ENCODE measurements around the gene DLX4.

DLX4 gene

DNA sequence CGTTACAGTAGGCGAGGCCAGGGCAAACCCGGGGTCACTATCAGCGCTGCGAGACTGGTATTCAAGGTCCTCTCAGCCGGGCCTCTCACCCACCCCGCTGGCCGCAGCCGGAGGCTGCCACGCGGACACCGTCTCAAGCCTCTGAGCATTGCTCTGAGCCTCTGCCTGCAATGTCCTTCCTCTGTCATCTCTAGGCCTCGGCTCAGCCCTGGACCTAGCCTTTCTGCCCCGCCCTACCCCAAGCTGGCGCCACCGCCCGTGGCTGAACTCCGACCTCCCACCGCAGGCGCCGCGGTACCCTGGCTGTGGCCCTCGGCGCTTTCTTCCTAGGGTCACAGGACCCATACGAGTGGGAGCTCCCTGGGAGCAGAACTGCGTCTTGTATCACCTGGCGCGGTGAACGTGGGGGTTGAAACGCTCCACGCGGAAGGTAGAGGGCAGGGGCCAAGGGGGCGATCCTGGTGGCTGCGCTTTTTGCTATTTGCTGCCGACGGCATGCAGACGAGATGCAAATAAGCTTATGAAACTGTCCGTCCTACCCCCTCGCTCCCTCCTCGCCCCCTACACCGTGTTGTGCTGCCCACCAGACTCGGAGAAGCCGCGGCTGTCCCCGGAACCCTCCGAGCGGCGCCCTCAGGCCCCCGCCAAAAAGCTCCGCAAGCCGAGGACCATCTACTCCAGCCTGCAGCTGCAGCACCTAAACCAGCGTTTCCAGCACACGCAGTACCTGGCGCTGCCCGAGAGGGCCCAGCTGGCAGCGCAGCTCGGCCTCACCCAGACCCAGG, 3.7 kb downstream of the DLX4 start:
- TF ChIP-seq, protein P1, sequence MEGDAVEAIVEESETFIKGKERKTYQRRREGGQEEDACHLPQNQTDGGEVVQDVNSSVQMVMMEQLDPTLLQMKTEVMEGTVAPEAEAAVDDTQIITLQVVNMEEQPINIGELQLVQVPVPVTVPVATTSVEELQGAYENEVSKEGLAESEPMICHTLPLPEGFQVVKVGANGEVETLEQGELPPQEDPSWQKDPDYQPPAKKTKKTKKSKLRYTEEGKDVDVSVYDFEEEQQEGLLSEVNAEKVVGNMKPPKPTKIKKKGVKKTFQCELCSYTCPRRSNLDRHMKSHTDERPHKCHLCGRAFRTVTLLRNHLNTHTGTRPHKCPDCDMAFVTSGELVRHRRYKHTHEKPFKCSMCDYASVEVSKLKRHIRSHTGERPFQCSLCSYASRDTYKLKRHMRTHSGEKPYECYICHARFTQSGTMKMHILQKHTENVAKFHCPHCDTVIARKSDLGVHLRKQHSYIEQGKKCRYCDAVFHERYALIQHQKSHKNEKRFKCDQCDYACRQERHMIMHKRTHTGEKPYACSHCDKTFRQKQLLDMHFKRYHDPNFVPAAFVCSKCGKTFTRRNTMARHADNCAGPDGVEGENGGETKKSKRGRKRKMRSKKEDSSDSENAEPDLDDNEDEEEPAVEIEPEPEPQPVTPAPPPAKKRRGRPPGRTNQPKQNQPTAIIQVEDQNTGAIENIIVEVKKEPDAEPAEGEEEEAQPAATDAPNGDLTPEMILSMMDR (IDR thresholded peaks at IDR 0.05; ENCODE audit: insufficient read depth, low read depth, low read length, missing control alignments): no peak
- no peak overlapping the region for H3K4me3 ChIP-seq (ENCODE audit: low read length)
- no peak for DNase-seq (ENCODE audit: low read depth)

DNA sequence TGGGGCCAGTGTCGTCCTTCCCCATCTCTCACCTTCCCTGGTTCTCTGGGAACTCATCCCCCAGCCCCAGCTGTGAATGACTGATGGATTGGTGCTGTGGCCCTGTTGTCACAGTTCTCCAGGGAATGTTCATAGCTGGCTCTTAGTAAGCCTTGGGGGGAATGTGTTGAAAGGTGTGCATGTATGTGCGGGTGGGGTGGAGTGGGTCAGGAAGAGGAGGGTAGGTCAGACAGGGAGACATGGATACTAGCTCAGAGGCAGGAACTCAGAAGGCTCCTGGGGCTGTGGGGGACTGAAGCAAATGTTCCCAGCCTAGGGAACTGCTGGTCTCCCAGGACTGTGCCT, 4.3 kb downstream of the DLX4 start:
- no peak for DNase-seq (ENCODE audit: low read depth)
- H3K4me3 ChIP-seq (ENCODE audit: low read length): no peak overlapping the region
- TF ChIP-seq, protein P1 (IDR thresholded peaks at IDR 0.05; ENCODE audit: insufficient read depth, low read depth, low read length, missing control alignments): no peak

GRCh38 chr17:49975531-49975930, 6.5 kb downstream of the DLX4 start:
- TF ChIP-seq, protein P1 (IDR thresholded peaks at IDR 0.05; ENCODE audit: insufficient read depth, low read depth, low read length, missing control alignments): no peak
- DNase-seq (ENCODE audit: low read depth): no peak
- no peak overlapping the region for H3K4me3 ChIP-seq (ENCODE audit: low read length)

DNA sequence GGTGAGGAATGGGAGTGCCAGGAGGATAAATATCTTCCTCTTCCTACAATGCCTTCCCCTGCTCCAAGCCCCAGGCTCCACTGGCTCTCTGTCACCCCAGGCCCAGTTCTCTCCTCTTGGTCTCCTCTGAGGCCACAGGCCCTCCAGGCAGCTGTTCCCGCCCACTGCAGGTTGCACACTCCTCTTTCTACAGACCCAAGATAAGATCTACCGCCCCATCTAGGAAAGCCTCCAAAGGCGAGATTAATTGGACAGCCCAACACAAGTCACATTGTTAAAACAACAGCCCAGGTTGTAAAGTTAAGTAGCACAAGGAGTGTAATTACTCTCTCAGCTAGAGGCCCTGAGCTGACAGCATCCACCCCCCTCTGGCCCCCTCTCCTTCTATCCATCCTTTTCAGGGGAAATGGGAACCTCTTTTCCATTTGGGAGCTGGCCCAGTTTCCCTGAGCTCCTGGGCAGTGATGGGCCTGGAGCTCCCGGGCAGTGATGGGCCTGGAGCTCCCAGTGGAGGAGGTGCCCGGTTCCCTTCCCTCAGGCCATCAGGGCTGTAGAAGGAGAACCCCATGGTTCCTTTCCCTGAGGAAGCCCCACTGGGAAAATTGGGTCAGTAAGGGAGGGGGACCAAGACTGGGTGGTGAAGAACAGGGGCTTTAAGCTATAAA, 7.3 kb downstream of the DLX4 start:
- H3K4me3 ChIP-seq (ENCODE audit: low read length): no peak overlapping the region
- DNase-seq (ENCODE audit: low read depth): no peak
- TF ChIP-seq, protein P1 (IDR thresholded peaks at IDR 0.05; ENCODE audit: insufficient read depth, low read depth, low read length, missing control alignments): no peak

- DNase-seq (ENCODE audit: low read depth): no peak
- no peak overlapping the region for H3K4me3 ChIP-seq (ENCODE audit: low read length)
- TF ChIP-seq, protein P1 (IDR thresholded peaks at IDR 0.05; ENCODE audit: insufficient read depth, low read depth, low read length, missing control alignments): no peak
Measured at GRCh38 chr17:49976828-49977202, 7.8 kb downstream of the DLX4 start.

DNA sequence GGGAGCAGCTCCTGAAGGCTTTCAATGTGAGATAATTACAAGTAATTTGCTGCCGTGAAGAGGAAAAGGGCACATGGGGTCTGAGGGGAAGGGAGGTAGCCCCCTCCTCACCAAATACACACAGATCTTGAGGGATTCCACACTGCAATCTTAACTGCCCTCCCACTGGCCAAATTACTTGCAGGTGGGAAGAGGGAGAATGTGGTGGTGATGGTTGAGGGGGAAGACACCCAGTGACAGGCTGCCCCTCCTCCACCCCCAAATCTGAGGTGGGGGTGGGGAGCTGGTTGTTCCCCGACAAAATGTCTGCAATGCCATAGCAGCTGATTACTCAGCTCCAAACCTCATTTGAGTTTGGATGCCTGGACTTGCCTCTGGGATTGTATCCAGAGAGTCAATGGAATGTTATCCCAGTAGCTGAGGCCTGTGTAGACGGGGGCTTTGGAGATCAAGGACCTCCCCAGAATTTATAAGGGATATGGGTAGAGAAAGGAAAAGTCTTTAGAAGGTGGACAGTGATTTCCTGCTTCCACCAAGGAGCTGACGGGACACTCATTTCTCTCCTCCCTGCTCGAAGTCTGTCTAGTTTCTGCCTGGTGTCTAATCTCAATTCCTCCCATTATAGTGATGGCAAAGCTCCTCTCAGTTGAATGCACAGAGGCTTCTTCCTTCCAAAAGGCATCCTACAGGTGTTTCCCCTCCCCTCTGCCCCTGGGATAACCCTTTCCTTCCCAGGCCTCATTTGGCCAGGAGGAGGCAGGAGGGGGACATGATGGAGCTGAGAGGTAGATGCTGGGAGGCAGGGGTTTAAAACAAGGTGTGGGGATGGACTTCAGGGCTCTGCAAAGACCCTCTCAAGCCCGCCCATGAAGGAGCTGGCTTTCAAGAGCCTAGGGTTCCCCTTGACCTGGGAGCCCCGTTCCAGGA, 8.7 kb downstream of the DLX4 start:
- TF ChIP-seq, protein P1 (IDR thresholded peaks at IDR 0.05; ENCODE audit: insufficient read depth, low read depth, low read length, missing control alignments): no peak
- H3K4me3 ChIP-seq (ENCODE audit: low read length): no peak overlapping the region
- DNase-seq (ENCODE audit: low read depth): peak; percentile 53
